Fibroblast of skin of left quadriceps (primary cell): ENCODE results near the gene HOXA9.
A peak's percentile ranks its signal among the peaks of the same experiment; 100 is the strongest.

Experiments
- DNase-seq, 2 experiments: peaks; one replicate each; pipeline ENCODE4 v3.0.0-alpha.2; 2013; ENCODE audit warnings: low read depth in 2 of 2

HOXA9 gene

GRCh38 chr7:27112955-27113949 is 52.1 kb downstream of the HOXA9 start:
- DNase-seq: peak in 1 of 2 experiments; percentile 37
